ENCODE data around the gene IL34. TPM values are rescaled to one million over a fixed set of nuclear protein-coding genes. Genes with fewer than 3 reads are reported as not detected.

IL34 gene
- total and polyA plus RNA-seq, 2 of the 8 experiments (the other 6 are each of a cell fraction or from before 2014, with no cell fraction given), result 4.6 to 5.6 TPM

GRCh38 chr16:70705056-70705455 lies 58.7 kb downstream of the IL34 start (continued):
- TF ChIP-seq CHD7 (IDR thresholded peaks at IDR 0.05; ENCODE audit: insufficient replicate concordance, low read length), result no peak
- TF ChIP-seq RXRA (IDR thresholded peaks at IDR 0.05; ENCODE audit: insufficient read depth, low read depth, low read length), result no peak
- no peak for TF ChIP-seq USF2 (IDR thresholded peaks at IDR 0.05; ENCODE audit: low read length)
- TF ChIP-seq RNF2 (IDR thresholded peaks at IDR 0.05; ENCODE audit: borderline replicate concordance, low read depth, low read length, missing control alignments, poor library complexity, severe bottlenecking), result no peak
- TF ChIP-seq KDM5A (IDR thresholded peaks at IDR 0.05; ENCODE audit: low read length), result no peak
- no peak for TF ChIP-seq TAF7 (optimal IDR thresholded peaks at IDR 0.05; ENCODE audit: borderline replicate concordance, low read depth, low read length)
- TF ChIP-seq RAD21 (IDR thresholded peaks at IDR 0.05 in 1 of 2, conservative IDR thresholded peaks at IDR 0.05 in 1 of 2; ENCODE audit: low read depth in 2 of 2, low read length in 2 of 2), result no peak

Data from H1 (cell line).